Fibroblast of the aortic adventitia (primary cell): ENCODE results near the gene DOCK9. TPM values are rescaled to one million over a fixed set of nuclear protein-coding genes. Genes with fewer than 3 reads are reported as not detected.

Experiments
- DNase-seq: peaks from one replicate; pipeline ENCODE4 v3.0.0-alpha.2; 2010; ENCODE audit warnings: low read depth
- H3K4me3 ChIP-seq: 2 replicates; pipeline ENCODE4 v1.5.1; 2011; ENCODE audit warnings: low read depth, mild to moderate bottlenecking, control low read depth, low read length, moderate library complexity
- CTCF ChIP-seq: IDR thresholded peaks from 2 replicates; pipeline ENCODE4 v1.5.1; 2011; ENCODE audit warnings: mild to moderate bottlenecking, low read length, control low read depth, inconsistent platforms; ENCODE audit not compliant: insufficient read depth
- total RNA-seq: library from RNA; depleted of rRNA; stranded (reverse); fragments of >200 nt; gene quantifications from 2 replicates; pipeline ENCODE4 v1.2.3, GENCODE V29; 2012; ENCODE audit warnings: low replicate concordance

The DOCK9 gene
- total RNA-seq, 1 donor, result 28.1 TPM

DNA sequence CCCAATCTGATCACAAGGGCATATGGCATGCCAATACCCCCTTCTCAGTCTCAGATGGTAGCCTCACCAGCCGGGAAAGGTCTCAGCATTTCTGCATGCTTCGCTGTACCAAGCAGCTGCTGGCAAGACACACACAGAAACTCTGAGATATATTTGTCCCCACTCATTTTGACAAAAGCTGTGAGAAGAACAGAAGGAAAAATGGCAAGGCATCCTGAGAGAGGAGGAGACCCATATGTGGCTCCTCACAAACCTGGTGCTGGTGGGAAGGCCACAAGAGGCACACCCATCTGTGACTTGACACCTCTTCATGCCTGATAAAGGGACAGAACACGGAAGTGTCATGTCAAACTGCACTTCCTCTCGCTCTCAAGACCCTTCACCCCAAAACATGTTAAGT, 36.7 kb upstream of the DOCK9 start:
- no peak overlapping the region for H3K4me3 ChIP-seq
- no peak for DNase-seq
- TF ChIP-seq CTCF, result no peak

DNA sequence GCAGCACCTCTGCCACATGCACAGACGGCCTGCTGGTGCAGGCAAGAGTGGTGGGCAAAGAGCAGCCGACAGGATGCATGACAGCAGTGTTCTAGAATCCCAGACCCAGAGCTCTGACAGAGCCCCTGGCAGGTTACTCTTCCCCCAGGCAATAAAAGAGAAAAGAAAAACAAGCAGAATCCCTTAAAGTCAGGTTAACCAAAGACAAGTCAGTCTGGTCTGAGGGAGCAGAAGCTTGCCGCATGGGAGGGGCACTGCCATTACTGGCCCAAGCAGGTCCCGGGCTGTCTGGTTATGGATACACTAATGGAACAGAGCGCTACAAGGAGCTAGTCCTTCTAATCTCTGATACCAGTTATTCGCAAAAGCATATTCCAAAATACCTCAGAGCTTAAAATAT, 36.1 kb upstream of the DOCK9 start:
- H3K4me3 ChIP-seq, result no peak overlapping the region
- DNase-seq, result no peak
- TF ChIP-seq CTCF, result no peak

DNA sequence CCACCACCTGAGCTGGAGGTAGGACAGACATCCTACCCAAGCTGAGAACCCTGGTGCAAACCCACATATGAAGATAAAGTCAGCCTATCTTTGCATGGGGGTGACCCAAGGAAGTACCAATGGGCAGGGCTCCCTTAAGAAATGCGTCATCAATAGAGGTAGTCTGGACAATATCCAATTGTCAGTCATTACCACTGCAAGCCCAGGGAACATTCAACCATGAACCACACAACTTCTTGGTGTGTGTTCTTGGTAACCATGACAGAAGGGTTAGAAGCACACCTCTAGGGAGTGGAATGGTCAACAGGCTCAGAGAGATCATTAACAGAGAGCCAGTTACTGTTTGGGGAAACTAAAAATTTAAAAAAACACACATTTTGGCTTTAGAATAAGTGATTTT, 34.7 kb upstream of the DOCK9 start:
- H3K4me3 ChIP-seq, result no peak overlapping the region
- TF ChIP-seq CTCF, result no peak
- DNase-seq, result no peak

GRCh38 chr13:99009987-99010551, 32.2 kb upstream of the DOCK9 start:
- TF ChIP-seq CTCF, result no peak
- H3K4me3 ChIP-seq, result no peak overlapping the region
- DNase-seq, result no peak

- no peak overlapping the region for H3K4me3 ChIP-seq
- no peak for TF ChIP-seq CTCF
- no peak for DNase-seq
These were observed 30.7 kb upstream of the DOCK9 start for GRCh38 chr13:99008577-99008976.

DNA sequence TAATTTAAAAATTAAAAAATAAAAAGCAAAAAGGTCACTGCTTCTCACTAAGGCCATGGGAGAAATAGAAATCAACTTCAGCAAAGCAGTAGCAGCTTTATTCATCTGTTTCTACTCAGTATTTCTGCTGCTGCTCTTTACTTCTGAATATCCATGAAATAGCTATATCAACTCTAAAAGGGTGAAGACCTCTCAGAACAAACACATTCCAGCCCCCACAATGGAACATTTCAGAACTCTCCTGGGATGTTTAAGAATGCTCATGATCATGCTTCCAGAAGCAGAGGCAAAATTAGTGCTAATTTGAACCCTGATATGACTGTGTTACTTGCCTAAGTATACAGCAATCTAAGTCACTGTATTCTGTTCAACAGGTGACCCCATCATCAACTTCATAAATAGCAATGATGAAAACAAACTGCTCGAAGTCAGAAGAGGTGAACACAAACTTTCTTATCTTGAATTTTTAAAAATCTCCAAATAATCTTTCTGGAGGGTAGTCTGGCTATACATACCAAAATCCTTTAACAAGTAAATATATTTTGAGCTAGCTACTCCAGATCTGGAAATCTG, 29.6 kb upstream of the DOCK9 start:
- H3K4me3 ChIP-seq, result no peak overlapping the region
- TF ChIP-seq CTCF, result no peak
- DNase-seq, result no peak

DNA sequence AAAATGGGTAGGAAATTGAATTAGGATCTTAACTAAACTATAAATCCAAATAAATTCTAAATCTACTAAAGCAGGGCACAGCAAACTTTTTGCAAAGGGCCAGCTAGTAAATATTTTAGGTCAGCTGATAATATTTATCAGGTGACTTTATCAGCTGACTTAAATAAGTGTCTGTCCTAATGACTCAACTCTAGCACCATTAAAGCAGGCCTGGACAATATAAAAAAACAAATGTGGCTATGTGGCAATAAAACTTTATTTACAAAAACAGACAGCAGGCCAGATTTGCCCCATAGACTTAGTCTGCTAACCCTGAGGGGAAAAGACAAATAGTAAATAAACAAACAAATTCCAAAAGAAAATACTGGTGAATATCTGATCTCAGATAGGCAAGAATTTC, 27.7 kb upstream of the DOCK9 start:
- no peak for DNase-seq
- no peak overlapping the region for H3K4me3 ChIP-seq
- no peak for TF ChIP-seq CTCF
